ENCODE data around the gene HAND1. TPM values are rescaled to one million over a fixed set of nuclear protein-coding genes. Genes with fewer than 3 reads are reported as not detected.

Gene HAND1
- total RNA-seq, 4 donors from 2014 or later = not detected

GRCh38 chr5:154493274-154493673 is 15.2 kb upstream of the HAND1 start:
- Histone ChIP-seq H3K4me1 (no peaks in the 10 kb centered on the region), H3K27ac (no peak overlapping the region), H3K36me3 (no peaks in the 10 kb centered on the region), H3K9me3 (no peaks in the 10 kb centered on the region), H3K4me3 (no peak overlapping the region), H3K27me3 (peaks cover 21 to 59% (median 30%) of the 10 kb centered on the region in 3 donors)
- TF ChIP-seq CTCF (IDR thresholded peaks at IDR 0.05 in 4 of 5, conservative IDR thresholded peaks at IDR 0.05 in 1 of 5) = no peak
- TF ChIP-seq POLR2A (IDR thresholded peaks at IDR 0.05) = no peak
- ATAC-seq (no peak), DNase-seq (no peak)
- intact Hi-C loops (cut with DNase I; ENCODE audit: low total_unique reads) = no loop called here
- in situ Hi-C loops (cut with MboI; ENCODE audit: low sequenced_read_pairs in 4 of 4) = no loop called here

GRCh38 chr5:154491941-154492340 is 13.9 kb upstream of the HAND1 start:
- intact Hi-C loops (cut with DNase I; ENCODE audit: low total_unique reads) = no loop called here
- no peak overlapping the region for H3K27ac ChIP-seq
- no peak for DNase-seq
- in situ Hi-C loops (cut with MboI; ENCODE audit: low sequenced_read_pairs in 4 of 4) = no loop called here
- no peak for ATAC-seq
- no peak overlapping the region for H3K4me3 ChIP-seq
- TF ChIP-seq POLR2A (IDR thresholded peaks at IDR 0.05) (no peak), CTCF (IDR thresholded peaks at IDR 0.05 in 4 of 5, conservative IDR thresholded peaks at IDR 0.05 in 1 of 5) (no peak)
- no peaks in the 10 kb centered on the region for H3K9me3 ChIP-seq
- H3K36me3 ChIP-seq = no peaks in the 10 kb centered on the region
- no peaks in the 10 kb centered on the region for H3K4me1 ChIP-seq
- peaks cover 34 to 72% (median 44%) of the 10 kb centered on the region in 3 donors for H3K27me3 ChIP-seq

- no peaks in the 10 kb centered on the region for H3K36me3 ChIP-seq
- DNase-seq (no peak), ATAC-seq (no peak)
- no peak overlapping the region for H3K27ac ChIP-seq
- peaks cover 75 to 87% (median 78%) of the 10 kb centered on the region in 3 donors for H3K27me3 ChIP-seq
- H3K9me3 ChIP-seq = no peaks in the 10 kb centered on the region
- H3K4me1 ChIP-seq = peaks cover 4 to 5% of the 10 kb centered on the region in 2 donors
- H3K4me3 ChIP-seq = no peak overlapping the region
- in situ Hi-C loops (cut with MboI; ENCODE audit: low sequenced_read_pairs in 4 of 4) (no loop called here), intact Hi-C loops (cut with DNase I; ENCODE audit: low total_unique reads) (no loop called here)
- no peak for TF ChIP-seq POLR2A (IDR thresholded peaks at IDR 0.05)
- TF ChIP-seq CTCF (IDR thresholded peaks at IDR 0.05 in 4 of 5, conservative IDR thresholded peaks at IDR 0.05 in 1 of 5) = no peak
Measured at GRCh38 chr5:154487541-154487940, 9.5 kb upstream of the HAND1 start.

GRCh38 chr5:154486427-154486866 is 8.4 kb upstream of the HAND1 start:
- DNase-seq (no peak), ATAC-seq (no peak)
- in situ Hi-C loops (cut with MboI; ENCODE audit: low sequenced_read_pairs in 4 of 4) (no loop called here), intact Hi-C loops (cut with DNase I; ENCODE audit: low total_unique reads) (no loop called here)
- Histone ChIP-seq H3K4me1 (peaks cover 4 to 5% of the 10 kb centered on the region in 2 donors), H3K27me3 (peaks cover 82 to 92% (median 86%) of the 10 kb centered on the region in 3 donors), H3K36me3 (no peaks in the 10 kb centered on the region), H3K9me3 (no peaks in the 10 kb centered on the region), H3K4me3 (no peak overlapping the region), H3K27ac (no peak overlapping the region)
- TF ChIP-seq POLR2A (IDR thresholded peaks at IDR 0.05) (no peak), CTCF (IDR thresholded peaks at IDR 0.05 in 4 of 5, conservative IDR thresholded peaks at IDR 0.05 in 1 of 5) (no peak)

- Histone ChIP-seq H3K27ac (no peak overlapping the region), H3K36me3 (no peaks in the 10 kb centered on the region), H3K4me1 (peaks cover 4 to 5% of the 10 kb centered on the region in 2 donors), H3K27me3 (peaks cover 87 to 93% (median 91%) of the 10 kb centered on the region in 3 donors), H3K9me3 (no peaks in the 10 kb centered on the region), H3K4me3 (no peak overlapping the region)
- intact Hi-C loops (cut with DNase I; ENCODE audit: low total_unique reads) = no loop called here
- TF ChIP-seq CTCF (IDR thresholded peaks at IDR 0.05 in 4 of 5, conservative IDR thresholded peaks at IDR 0.05 in 1 of 5) = no peak
- TF ChIP-seq POLR2A (IDR thresholded peaks at IDR 0.05) = no peak
- no peak for DNase-seq
- in situ Hi-C loops (cut with MboI; ENCODE audit: low sequenced_read_pairs in 4 of 4) = no loop called here
- no peak for ATAC-seq
Measured at GRCh38 chr5:154485850-154486426, 7.9 kb upstream of the HAND1 start.
